Measurements from ENCODE around the gene PCDHB15. TPM values are rescaled to one million over a fixed set of nuclear protein-coding genes. Genes with fewer than 3 reads are reported as not detected.

Gene PCDHB15
- polyA plus RNA-seq, 1 of the 3 experiments (the other 2 are of a cell fraction): 0.99 TPM

GRCh38 chr5:141258948-141259347 lies 13.8 kb downstream of the PCDHB15 start:
- H3K27ac ChIP-seq (ENCODE audit: low read depth in 2 of 2, low read length in 1 of 2): no peak overlapping the region
- CTCF ChIA-PET: no interaction called here
- POLR2A ChIA-PET: no interaction called here
- no peaks in the 10 kb centered on the region for H3K27me3 ChIP-seq (ENCODE audit: insufficient read depth)
- H4K20me1 ChIP-seq (ENCODE audit: insufficient read depth): no peaks in the 10 kb centered on the region
- no peak overlapping the region for H2AFZ ChIP-seq (ENCODE audit: low read depth)
- H3K9me3 ChIP-seq: peaks cover 47% of the 10 kb centered on the region
- no peaks in the 10 kb centered on the region for H3K4me1 ChIP-seq (ENCODE audit: control insufficient read depth in 1 of 2, insufficient read depth in 2 of 2, low read depth in 1 of 2, low read length in 1 of 2)
- no peaks in the 10 kb centered on the region for H3K9me2 ChIP-seq
- no peak overlapping the region for H3K4me3 ChIP-seq (ENCODE audit: low read depth in 2 of 2, low read length in 1 of 2)
- H3K36me3 ChIP-seq (replicated peaks in 1 of 2; ENCODE audit: control insufficient read depth in 1 of 2, insufficient read depth in 2 of 2, low read length in 1 of 2): peaks cover 0 to 13% of the 10 kb centered on the region in 2 experiments
- TF ChIP-seq RXRA (IDR thresholded peaks at IDR 0.05; ENCODE audit: borderline replicate concordance, low read depth) (no peak), ELF1 (IDR thresholded peaks at IDR 0.05) (no peak), ZBTB33 (IDR thresholded peaks at IDR 0.05; ENCODE audit: borderline replicate concordance, low read depth) (no peak), JUND (IDR thresholded peaks at IDR 0.05) (no peak), FOSL2 (IDR thresholded peaks at IDR 0.05; ENCODE audit: borderline replicate concordance, low read depth) (no peak), USF2 (IDR thresholded peaks at IDR 0.05; ENCODE audit: borderline replicate concordance, low read depth, low read length) (no peak), EZH2phosphoT487 (IDR thresholded peaks at IDR 0.05; ENCODE audit: borderline replicate concordance, low read depth) (no peak), CHD2 (IDR thresholded peaks at IDR 0.05; ENCODE audit: low read length, partially characterized antibody) (no peak), CTCF (IDR thresholded peaks at IDR 0.05) (no peak), EP300 (IDR thresholded peaks at IDR 0.05; ENCODE audit: borderline replicate concordance in 1 of 2, low read depth in 1 of 2, low read length in 1 of 2) (no peak), TAF1 (IDR thresholded peaks at IDR 0.05; ENCODE audit: borderline replicate concordance, low read depth, low read length) (no peak), TCF12 (IDR thresholded peaks at IDR 0.05) (no peak), TEAD4 (IDR thresholded peaks at IDR 0.05; ENCODE audit: borderline replicate concordance, insufficient read depth) (no peak)
- DNase-seq: no peak
- H3K9ac ChIP-seq: no peak overlapping the region
- H3K79me2 ChIP-seq (ENCODE audit: insufficient read depth): no peaks in the 10 kb centered on the region
- no peak overlapping the region for H3K4me2 ChIP-seq
- no peaks in the 10 kb centered on the region for H3F3A ChIP-seq (replicated peaks; ENCODE audit: insufficient read depth)
